Glutamatergic neuron (in vitro differentiated cells): ENCODE data around the gene AMH. TPM values are rescaled to one million over a fixed set of nuclear protein-coding genes. Genes with fewer than 3 reads are reported as not detected.
A peak's percentile ranks its signal among the peaks of the same experiment; 100 is the strongest.

ENCODE experiments used
- DNase-seq: peaks from one replicate; pipeline ENCODE4 v3.0.0; 2022
- H3K27ac Mint-ChIP-seq: one replicate; pipeline ENCODE4 v1.8.0; 2020; ENCODE audit warnings: mild to moderate bottlenecking, mixed read lengths, inconsistent platforms; ENCODE audit not compliant: unreplicated experiment
- H3K27me3 Mint-ChIP-seq: one replicate; pipeline ENCODE4 v1.8.0; 2020; ENCODE audit warnings: mild to moderate bottlenecking, moderate library complexity, mixed read lengths, inconsistent platforms; ENCODE audit not compliant: unreplicated experiment
- H3K36me3 Mint-ChIP-seq: one replicate; pipeline ENCODE4 v1.8.0; 2020; ENCODE audit warnings: mild to moderate bottlenecking, mixed read lengths, inconsistent platforms; ENCODE audit not compliant: unreplicated experiment
- H3K4me1 Mint-ChIP-seq: one replicate; pipeline ENCODE4 v1.8.0; 2020; ENCODE audit warnings: mild to moderate bottlenecking, low read depth, mixed read lengths, inconsistent platforms; ENCODE audit not compliant: unreplicated experiment
- H3K4me3 Mint-ChIP-seq: one replicate; pipeline ENCODE4 v1.8.0; 2020; ENCODE audit warnings: mild to moderate bottlenecking, mixed read lengths, inconsistent platforms; ENCODE audit not compliant: unreplicated experiment
- H3K9me3 Mint-ChIP-seq: one replicate; pipeline ENCODE4 v1.8.0; 2020; ENCODE audit warnings: mild to moderate bottlenecking, moderate library complexity, mixed read lengths, inconsistent platforms; ENCODE audit not compliant: unreplicated experiment
- total RNA-seq: library from RNA; stranded (reverse); fragmentation: NEBNext Ultra II Directional; extraction: Animal tissue kit (Norgen Biotek cat#: 25700); gene quantifications from one replicate; pipeline ENCODE4 v1.2.1, GENCODE V29; 2021; ENCODE audit not compliant: unreplicated experiment
- TF ChIP-seq, protein P1 (sequence below): fragments of 200-600 bp; sonication (generic); IDR thresholded peaks from one replicate; pipeline ENCODE4 v1.5.0; 2021; ENCODE audit not compliant: partially characterized antibody, unreplicated experiment

AMH gene
- total RNA-seq, 1 donor from 2014 or later, result 11.0 TPM

DNA sequence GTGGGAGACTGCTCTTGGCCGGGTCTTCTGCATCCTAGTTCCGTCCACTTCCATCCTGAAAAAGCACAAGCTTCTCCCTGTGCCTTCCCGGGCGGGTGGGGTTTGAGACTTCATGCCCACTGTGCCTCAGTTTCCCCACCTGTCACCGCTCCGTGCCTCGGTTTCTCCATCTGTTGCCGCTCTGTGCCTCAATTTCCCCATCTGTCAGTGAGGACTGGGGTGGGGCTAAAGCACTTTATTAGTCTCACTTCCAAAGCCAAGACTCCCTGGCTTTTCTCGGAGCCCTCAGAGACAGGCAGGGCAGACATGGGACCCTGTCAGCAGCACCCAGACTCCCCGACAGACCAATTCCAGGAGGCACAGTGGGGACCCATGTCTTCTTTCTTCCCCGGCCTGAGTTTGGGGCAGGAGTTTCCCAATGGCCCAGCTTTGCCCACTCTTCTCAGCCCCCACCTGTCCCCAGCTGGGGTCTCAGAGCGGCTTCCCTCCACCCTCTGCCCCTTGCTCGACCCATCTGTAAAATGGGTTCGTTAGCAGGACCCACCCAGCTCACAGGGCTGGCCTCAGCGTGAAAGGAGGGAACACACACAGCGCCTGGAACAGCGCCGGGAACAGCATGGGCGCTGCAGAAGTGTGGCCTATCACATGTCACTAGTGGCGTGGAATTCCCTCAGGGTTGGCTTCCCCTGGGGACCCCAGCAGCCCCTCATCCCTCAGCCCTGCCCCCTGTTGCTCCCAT, 37.4 kb downstream of the AMH start:
- Mint-ChIP-seq H3K4me3 (no peak overlapping the region), H3K27me3 (peaks cover 26% of the 10 kb centered on the region), H3K9me3 (peaks cover 8% of the 10 kb centered on the region), H3K36me3 (no peaks in the 10 kb centered on the region), H3K27ac (no peak overlapping the region), H3K4me1 (peaks cover 7% of the 10 kb centered on the region)
- TF ChIP-seq, protein P1, sequence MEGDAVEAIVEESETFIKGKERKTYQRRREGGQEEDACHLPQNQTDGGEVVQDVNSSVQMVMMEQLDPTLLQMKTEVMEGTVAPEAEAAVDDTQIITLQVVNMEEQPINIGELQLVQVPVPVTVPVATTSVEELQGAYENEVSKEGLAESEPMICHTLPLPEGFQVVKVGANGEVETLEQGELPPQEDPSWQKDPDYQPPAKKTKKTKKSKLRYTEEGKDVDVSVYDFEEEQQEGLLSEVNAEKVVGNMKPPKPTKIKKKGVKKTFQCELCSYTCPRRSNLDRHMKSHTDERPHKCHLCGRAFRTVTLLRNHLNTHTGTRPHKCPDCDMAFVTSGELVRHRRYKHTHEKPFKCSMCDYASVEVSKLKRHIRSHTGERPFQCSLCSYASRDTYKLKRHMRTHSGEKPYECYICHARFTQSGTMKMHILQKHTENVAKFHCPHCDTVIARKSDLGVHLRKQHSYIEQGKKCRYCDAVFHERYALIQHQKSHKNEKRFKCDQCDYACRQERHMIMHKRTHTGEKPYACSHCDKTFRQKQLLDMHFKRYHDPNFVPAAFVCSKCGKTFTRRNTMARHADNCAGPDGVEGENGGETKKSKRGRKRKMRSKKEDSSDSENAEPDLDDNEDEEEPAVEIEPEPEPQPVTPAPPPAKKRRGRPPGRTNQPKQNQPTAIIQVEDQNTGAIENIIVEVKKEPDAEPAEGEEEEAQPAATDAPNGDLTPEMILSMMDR, result no peak
- no peak for DNase-seq

DNA sequence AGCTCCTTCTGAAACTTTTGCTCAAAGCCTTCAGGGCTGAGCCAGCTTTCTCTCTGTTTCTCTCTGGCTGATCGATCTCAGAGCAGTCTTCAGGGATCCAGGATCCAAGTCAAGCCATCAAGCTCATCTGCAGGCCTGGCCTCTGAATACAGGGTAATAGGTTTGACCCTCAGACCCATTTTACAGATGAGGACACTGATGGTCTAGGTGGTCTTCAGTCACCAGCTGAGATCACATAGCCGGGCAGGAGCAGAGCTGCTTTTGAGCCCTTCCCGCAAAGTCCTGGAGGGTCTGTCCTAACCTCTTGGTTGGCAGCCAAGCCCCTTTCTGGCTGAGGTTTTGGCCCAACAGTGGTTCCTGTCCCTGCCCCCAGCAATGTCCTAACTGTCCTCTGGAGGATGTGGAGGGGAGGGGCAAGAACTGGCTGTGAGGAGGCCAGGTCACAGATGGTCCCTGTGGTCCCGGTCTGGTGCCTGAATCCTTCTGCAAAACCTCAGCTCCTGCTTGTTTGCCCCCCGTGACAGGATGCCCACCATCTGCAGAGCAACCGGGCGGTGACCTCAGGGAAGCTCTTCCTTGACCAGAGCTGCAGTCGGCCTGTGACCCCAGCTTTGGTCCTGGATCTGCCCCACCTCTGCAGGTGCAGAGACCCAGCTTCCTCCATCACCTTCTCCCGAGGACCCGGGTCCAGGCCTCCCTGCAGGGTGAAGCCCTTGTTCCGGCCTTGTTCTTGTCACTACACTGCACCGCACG, 38.6 kb downstream of the AMH start:
- H3K36me3 Mint-ChIP-seq, result no peaks in the 10 kb centered on the region
- peaks cover 10% of the 10 kb centered on the region for H3K9me3 Mint-ChIP-seq
- peaks cover 7% of the 10 kb centered on the region for H3K4me1 Mint-ChIP-seq
- H3K27me3 Mint-ChIP-seq, result peaks cover 25% of the 10 kb centered on the region
- TF ChIP-seq, protein P1, result no peak
- no peak for DNase-seq
- H3K27ac Mint-ChIP-seq, result no peak overlapping the region
- no peak overlapping the region for H3K4me3 Mint-ChIP-seq

DNA sequence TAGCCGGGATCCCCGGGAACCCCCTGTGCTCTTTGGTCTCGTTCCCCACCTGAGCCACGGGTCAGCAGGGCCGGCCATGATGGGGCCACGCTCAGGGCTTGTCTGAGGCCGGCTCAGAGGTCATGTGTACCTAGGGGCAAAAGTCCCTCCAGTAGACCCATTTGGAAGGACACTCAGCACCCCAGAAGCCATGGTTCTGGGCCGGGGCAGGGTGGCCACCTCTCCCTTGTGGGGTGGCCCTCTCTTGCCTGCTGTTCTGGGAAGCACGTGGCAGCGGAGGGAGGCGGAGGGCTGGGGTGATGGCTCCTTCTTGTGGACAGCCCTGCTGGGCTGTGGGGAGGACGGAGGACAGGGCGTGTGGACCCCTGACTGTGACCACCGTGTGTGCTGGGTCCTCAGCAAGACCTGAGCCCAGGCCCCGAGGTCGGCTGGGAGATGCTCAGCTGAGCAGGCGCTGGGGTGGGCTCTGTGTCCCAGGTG, 39.3 kb downstream of the AMH start:
- Mint-ChIP-seq H3K36me3 (no peaks in the 10 kb centered on the region), H3K27ac (no peak overlapping the region), H3K9me3 (peaks cover 10% of the 10 kb centered on the region), H3K4me1 (peaks cover 7% of the 10 kb centered on the region), H3K4me3 (peak overlapping the region; percentile 53), H3K27me3 (peaks cover 23% of the 10 kb centered on the region)
- no peak for DNase-seq
- TF ChIP-seq, protein P1, result no peak

DNA sequence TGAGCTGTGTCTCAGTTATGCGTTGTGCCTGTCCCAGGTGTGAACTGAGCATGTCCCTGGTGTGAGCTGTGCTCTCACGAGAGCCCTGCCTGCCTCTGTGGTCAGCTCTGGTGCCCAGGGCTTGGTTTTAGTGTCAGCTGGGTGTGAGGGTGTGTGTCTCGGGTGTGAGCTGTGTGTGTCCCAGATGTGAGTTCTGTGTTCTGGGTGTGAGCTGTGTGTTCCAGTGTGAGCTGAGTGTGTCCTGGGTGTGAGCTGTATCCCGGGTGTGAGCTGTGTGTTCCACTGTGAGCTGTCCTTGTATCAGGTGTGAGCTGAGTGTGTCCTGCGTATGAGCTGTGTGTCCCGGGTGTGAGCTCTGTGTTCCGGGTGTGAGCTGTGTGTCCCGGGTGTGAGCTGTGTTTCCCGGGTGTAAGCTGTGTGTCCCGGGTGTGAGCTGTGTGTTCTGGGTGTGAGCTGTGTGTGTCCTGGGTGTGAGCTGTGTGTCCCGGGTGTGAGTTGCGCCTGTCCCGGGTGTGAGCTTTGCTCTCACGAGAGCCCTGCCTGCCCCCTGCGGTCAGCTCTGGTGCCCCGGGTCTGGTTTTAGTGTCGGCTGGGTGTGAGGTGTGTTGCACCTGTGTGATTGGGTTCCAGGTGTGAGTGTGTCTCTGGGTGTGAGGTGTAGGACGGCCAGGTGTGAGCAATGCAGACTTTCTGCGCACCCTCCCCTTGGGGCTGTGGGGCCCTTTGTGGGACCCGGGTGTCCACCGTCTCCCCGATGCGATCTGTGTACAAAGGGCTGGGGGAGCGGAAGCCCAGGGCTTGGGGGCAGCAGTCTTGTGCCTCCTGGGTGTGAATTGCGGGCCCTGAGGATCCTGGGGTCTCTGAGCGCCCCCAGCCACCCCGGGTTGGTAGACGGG, 39.9 kb downstream of the AMH start:
- TF ChIP-seq, protein P1, result no peak
- peak overlapping the region; percentile 75 for H3K4me3 Mint-ChIP-seq
- H3K4me1 Mint-ChIP-seq, result peaks cover 8% of the 10 kb centered on the region
- peaks cover 10% of the 10 kb centered on the region for H3K9me3 Mint-ChIP-seq
- no peak for DNase-seq
- no peaks in the 10 kb centered on the region for H3K36me3 Mint-ChIP-seq
- peaks cover 23% of the 10 kb centered on the region for H3K27me3 Mint-ChIP-seq
- H3K27ac Mint-ChIP-seq, result no peak overlapping the region
